Body of pancreas (tissue), 4 donors: Measurements from ENCODE around the gene PIAS2.

ENCODE experiments used
- CTCF ChIP-seq, 7 experiments: fragments of 450-650 bp in 4 of 7; fragments of 200-600 bp in 3 of 7; sonication (generic) in 3 of 7; IDR thresholded peaks; one replicate each; pipeline ENCODE4 v1.5.1; 2016 to 2019; ENCODE audit warnings: antibody characterized with exemption in 7 of 7
- POLR2A ChIP-seq, 3 donors: fragments of 450-650 bp; IDR thresholded peaks; one replicate each; pipeline ENCODE4 v1.6.1; 2016; ENCODE audit warnings: antibody characterized with exemption in 3 of 3, mild to moderate bottlenecking in 2 of 3

- TF ChIP-seq CTCF (IDR thresholded peaks at IDR 0.05) (no peak), POLR2A (IDR thresholded peaks at IDR 0.05) (no peak)
Observed at GRCh38 chr18:46809145-46809544, 108.2 kb downstream of the PIAS2 start.
